Hematopoietic multipotent progenitor cell treated with erythropoietin and hydrocortisone succinate and interleukin-3 and kit ligand, for 17 days (in vitro differentiated cells): ENCODE results near the gene PLEKHA4.
"Not testable (repeated sequence)": the region's sequence is repeated elsewhere in the genome, so short reads cannot be mapped to it uniquely, and the experiment has no call there.

Source experiments
- DNase-seq: peaks from one replicate; pipeline ENCODE4 v3.0.0-alpha.2; 2015; ENCODE audit warnings: low spot score

Gene PLEKHA4

GRCh38 chr19:48866692-48867091 is 1.7 kb downstream of the PLEKHA4 start:
- peak; percentile 16 for DNase-seq

- no peak for DNase-seq
These were observed 5.6 kb downstream of the PLEKHA4 start for GRCh38 chr19:48862827-48863226.

GRCh38 chr19:48861313-48861712 is 7.1 kb downstream of the PLEKHA4 start:
- DNase-seq: no peak

GRCh38 chr19:48859711-48860572 is 8.5 kb downstream of the PLEKHA4 start:
- peak; percentile 60 for DNase-seq

GRCh38 chr19:48858984-48859710 is 9.3 kb downstream of the PLEKHA4 start:
- DNase-seq: peak; percentile 80

- no peak for DNase-seq
These were observed 11.5 kb downstream of the PLEKHA4 start for GRCh38 chr19:48856921-48857320.

GRCh38 chr19:48854103-48854502 is 14.3 kb downstream of the PLEKHA4 start:
- DNase-seq: no peak

- no peak for DNase-seq
These were observed 14.9 kb downstream of the PLEKHA4 start for GRCh38 chr19:48853483-48853882.

- no peak for DNase-seq
These were observed 16.1 kb downstream of the PLEKHA4 start for GRCh38 chr19:48852292-48852691.

- DNase-seq: not testable (repeated sequence)
These were observed 21.8 kb downstream of the PLEKHA4 start for GRCh38 chr19:48846659-48847058.

GRCh38 chr19:48845384-48845783 is 23.0 kb downstream of the PLEKHA4 start:
- DNase-seq: no peak

- DNase-seq: peak; percentile 47
These were observed 23.9 kb downstream of the PLEKHA4 start for GRCh38 chr19:48844472-48844871.

GRCh38 chr19:48842789-48843162 is 25.6 kb downstream of the PLEKHA4 start:
- peak; percentile 85 for DNase-seq

GRCh38 chr19:48841571-48841970 is 26.8 kb downstream of the PLEKHA4 start:
- DNase-seq: no peak

- DNase-seq: no peak
These were observed 27.4 kb downstream of the PLEKHA4 start for GRCh38 chr19:48841047-48841446.

GRCh38 chr19:48837687-48838086 is 30.7 kb downstream of the PLEKHA4 start:
- DNase-seq: no peak

- peak; percentile 58 for DNase-seq
These were observed 31.3 kb downstream of the PLEKHA4 start for GRCh38 chr19:48837051-48837524.

- DNase-seq: peak; percentile 17
These were observed 32.1 kb downstream of the PLEKHA4 start, which contains the start of gene HSD17B14 for GRCh38 chr19:48836089-48837017. TSS of gene HSD17B14 (minus strand) at chr19:48836491. CDS start at chr19:48836411, 80 bp downstream.

GRCh38 chr19:48835734-48836088 is 32.7 kb downstream of the PLEKHA4 start:
- DNase-seq: peak; percentile 91

- no peak for DNase-seq
These were observed 34.4 kb downstream of the PLEKHA4 start for GRCh38 chr19:48833977-48834376.

- no peak for DNase-seq
These were observed 35.4 kb downstream of the PLEKHA4 start for GRCh38 chr19:48833049-48833448.

- no peak for DNase-seq
These were observed 37.5 kb downstream of the PLEKHA4 start for GRCh38 chr19:48830965-48831364.
